ENCODE measurements around the gene EMC9. TPM values are rescaled to one million over a fixed set of nuclear protein-coding genes. Genes with fewer than 3 reads are reported as not detected.
A peak's percentile ranks its signal among the peaks of the same experiment; 100 is the strongest.

The EMC9 gene
- total and polyA plus RNA-seq, 2 of the 8 experiments (the other 6 are each of a cell fraction or from before 2014, with no cell fraction given), result 38.4 to 47.2 TPM

GRCh38 chr14:24106672-24107271 lies 34.6 kb downstream of the EMC9 start:
- H2AFZ ChIP-seq (ENCODE audit: low read length), result no peak overlapping the region
- no peak overlapping the region for H3K56ac ChIP-seq (replicated peaks; ENCODE audit: insufficient read length, low read depth, low read length)
- no peaks in the 10 kb centered on the region for H4K20me1 ChIP-seq (replicated peaks in 1 of 2; ENCODE audit: control insufficient read depth in 1 of 2, insufficient read depth in 2 of 2, low read length in 2 of 2)
- no peak overlapping the region for H2BK5ac ChIP-seq (ENCODE audit: low read depth, low read length)
- no peak overlapping the region for H4K91ac ChIP-seq (replicated peaks; ENCODE audit: insufficient read length, low read length)
- no peak overlapping the region for H3K4ac ChIP-seq (replicated peaks; ENCODE audit: insufficient read length, low read depth, low read length)
- no peak overlapping the region for H3K14ac ChIP-seq (ENCODE audit: insufficient read length)
- no peaks in the 10 kb centered on the region for H3K4me1 ChIP-seq (replicated peaks in 1 of 4; ENCODE audit: control insufficient read depth in 3 of 4, insufficient read depth in 4 of 4, low read length in 3 of 4)
- H3K9me3 ChIP-seq (ENCODE audit: insufficient read depth in 2 of 2, low read depth in 1 of 2, low read length in 1 of 2), result peaks cover 7% of the 10 kb centered on the region in 2 experiments; a peak in 3 of 4 replicates
- no peak for DNase-seq (ENCODE audit: low read depth in 1 of 2, low spot score in 2 of 2)
- no peak overlapping the region for H3K9ac ChIP-seq (replicated peaks in 1 of 4; ENCODE audit: extremely low read depth in 1 of 4, low read depth in 3 of 4, low read length in 3 of 4)
- no peak overlapping the region for H4K8ac ChIP-seq (ENCODE audit: extremely low read depth, insufficient read depth, low read length)
- FAIRE-seq, result no peak
- no peak overlapping the region for H3K18ac ChIP-seq (ENCODE audit: extremely low read depth, low read length)
- H3K79me2 ChIP-seq (ENCODE audit: control insufficient read depth in 1 of 2, insufficient read depth in 2 of 2, low read length in 2 of 2), result no peaks in the 10 kb centered on the region
- H3K27ac ChIP-seq (ENCODE audit: low read depth, low read length), result no peak overlapping the region
- TF ChIP-seq POLR2A (IDR thresholded peaks at IDR 0.05; ENCODE audit: control extremely low read depth in 1 of 2, low read depth in 2 of 2, low read length in 2 of 2), result no peak
- TF ChIP-seq MAFK (IDR thresholded peaks at IDR 0.05; ENCODE audit: low read depth, low read length), result peak; percentile 51; the same call in 1 of the 2 replicates
- TF ChIP-seq EP300 (IDR thresholded peaks at IDR 0.05; ENCODE audit: borderline replicate concordance in 1 of 2, low read depth in 2 of 2, low read length in 2 of 2), result no peak
- H3K23me2 ChIP-seq (ENCODE audit: low read depth, low read length), result no peaks in the 10 kb centered on the region
- H3K4me3 ChIP-seq (ENCODE audit: extremely low read depth in 1 of 4, insufficient read depth in 2 of 4, low read depth in 3 of 4, low read length in 4 of 4), result no peak overlapping the region
- no peaks in the 10 kb centered on the region for H3K79me1 ChIP-seq (ENCODE audit: low read depth, low read length)
- H2BK120ac ChIP-seq (replicated peaks; ENCODE audit: low read depth, low read length), result no peak overlapping the region
- ChIA-PET POLR2A (ENCODE audit: partially characterized antibody) (interaction anchor here (0.9 to 23.9 kb wide), 14 partner anchors 10 to 568 kb away, joined by 3 to 626 read pairs (median 8); partner anchors contain the start of genes CPNE6, DCAF11, EMC9 and IRF9), CTCF (ENCODE audit: partially characterized antibody) (interaction anchor here (1.2 to 12.2 kb wide), 6 partner anchors 13 to 54 kb away, joined by 3 to 160 read pairs (median 42); partner anchors contain the start of genes CARMIL3, IRF9 and PCK2)
- H4K5ac ChIP-seq (ENCODE audit: insufficient read length, low read depth, low read length), result no peak overlapping the region
- peaks cover 0 to 29% (median 19%) of the 10 kb centered on the region in 4 experiments; a peak in 7 of 8 replicates for H3K36me3 ChIP-seq (ENCODE audit: control insufficient read depth in 2 of 4, insufficient read depth in 4 of 4, low read length in 3 of 4)
- no peak overlapping the region for H2BK12ac ChIP-seq (ENCODE audit: low read depth, low read length)
- no peak overlapping the region for H3K4me2 ChIP-seq (ENCODE audit: insufficient read depth in 1 of 2, low read depth in 2 of 2, low read length in 2 of 2)
- no peak overlapping the region for H2BK20ac ChIP-seq (ENCODE audit: low read length)
- H2AK5ac ChIP-seq (ENCODE audit: low read depth, low read length), result no peak overlapping the region
- H3K23ac ChIP-seq (ENCODE audit: insufficient read length), result no peak overlapping the region
- H2BK15ac ChIP-seq (ENCODE audit: low read length), result no peak overlapping the region
- H3K27me3 ChIP-seq (replicated peaks in 1 of 4; ENCODE audit: control insufficient read depth in 3 of 4, extremely low read depth in 1 of 4, insufficient read depth in 3 of 4, low read length in 3 of 4), result no peaks in the 10 kb centered on the region
- WGBS, 2 experiments (ENCODE audit: extremely low coverage in 1 of 2, insufficient coverage in 1 of 2, insufficient read length in 1 of 2, insufficient replicate concordance in 2 of 2, low coverage in 1 of 2, low lambda C conversion rate in 2 of 2, missing lambda C conversion rate in 1 of 2), result 85% methylated on average over 4 of the region's 4 CpGs; no CpG with 5 or more reads in 1 of the 2 experiments

All from H1 (cell line).